Fibroblast of villous mesenchyme (primary cell): ENCODE measurements around the gene MAB21L2. TPM values are rescaled to one million over a fixed set of nuclear protein-coding genes. Genes with fewer than 3 reads are reported as not detected.
A peak's percentile ranks its signal among the peaks of the same experiment; 100 is the strongest.

Experiments used
- DNase-seq: peaks from one replicate; pipeline ENCODE4 v3.0.0-alpha.2; 2010; ENCODE audit warnings: low read depth
- H3K4me3 ChIP-seq: 2 replicates; pipeline ENCODE4 v1.5.1; 2011; ENCODE audit warnings: low read depth, mild to moderate bottlenecking, low read length
- CTCF ChIP-seq: IDR thresholded peaks from 2 replicates; pipeline ENCODE4 v1.5.1; 2012; ENCODE audit warnings: low read depth, mild to moderate bottlenecking, low read length; ENCODE audit not compliant: insufficient read depth
- total RNA-seq: library from RNA; depleted of rRNA; stranded (reverse); fragments of >200 nt; gene quantifications from 2 replicates; pipeline ENCODE4 v1.2.3, GENCODE V29; 2012

MAB21L2 gene
- total RNA-seq, 1 donor: under 0.01 TPM

DNA sequence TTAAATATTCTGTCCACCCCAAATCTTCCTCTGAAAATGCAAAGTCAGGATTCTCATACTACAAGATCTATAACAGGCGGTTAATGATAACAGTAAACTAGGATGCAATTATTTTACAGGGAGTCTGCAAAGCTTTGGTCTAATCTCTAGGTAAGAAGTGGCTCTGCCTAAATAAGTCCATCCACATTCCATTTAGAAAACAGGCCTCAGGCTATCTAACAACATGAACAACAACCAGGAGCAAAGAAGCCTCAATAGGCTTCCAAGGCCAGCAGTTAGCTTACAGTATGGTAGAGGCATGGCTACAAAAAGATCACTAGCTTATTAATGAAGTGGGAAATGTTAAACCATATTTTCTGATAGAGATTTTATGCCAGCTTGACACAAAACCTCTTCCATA, 6.4 kb downstream of the MAB21L2 start:
- no peak for TF ChIP-seq CTCF

GRCh38 chr4:150589157-150589556, 7.2 kb downstream of the MAB21L2 start:
- no peak for TF ChIP-seq CTCF
- H3K4me3 ChIP-seq: no peak overlapping the region
- DNase-seq: no peak

More for the DNA sequence above, 6.4 kb downstream of the MAB21L2 start:
- H3K4me3 ChIP-seq: no peak overlapping the region
- DNase-seq: no peak

DNA sequence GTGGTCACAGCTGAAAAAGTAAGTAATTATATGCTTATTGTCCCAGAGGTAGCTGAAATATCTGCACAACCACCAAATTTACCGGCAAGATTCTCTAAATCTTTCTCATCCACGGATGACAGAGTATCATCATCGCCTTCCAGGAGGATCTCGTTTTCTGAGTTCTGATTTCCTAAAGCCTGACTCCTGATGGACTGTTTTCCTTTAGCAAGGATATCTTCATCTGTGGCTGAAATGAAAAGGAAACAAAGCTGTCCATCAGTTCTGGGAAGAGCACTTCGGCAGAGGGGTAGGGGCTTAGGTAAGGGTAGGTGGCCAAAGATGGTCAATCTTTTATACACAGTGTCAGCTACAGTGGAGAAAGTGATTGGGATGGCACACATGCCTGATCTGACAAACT, 8.7 kb downstream of the MAB21L2 start:
- DNase-seq: no peak
- no peak overlapping the region for H3K4me3 ChIP-seq

GRCh38 chr4:150591406-150591805, 9.5 kb downstream of the MAB21L2 start:
- no peak for TF ChIP-seq CTCF
- no peak overlapping the region for H3K4me3 ChIP-seq

More for the DNA sequence above, 8.7 kb downstream of the MAB21L2 start:
- TF ChIP-seq CTCF: no peak

DNA sequence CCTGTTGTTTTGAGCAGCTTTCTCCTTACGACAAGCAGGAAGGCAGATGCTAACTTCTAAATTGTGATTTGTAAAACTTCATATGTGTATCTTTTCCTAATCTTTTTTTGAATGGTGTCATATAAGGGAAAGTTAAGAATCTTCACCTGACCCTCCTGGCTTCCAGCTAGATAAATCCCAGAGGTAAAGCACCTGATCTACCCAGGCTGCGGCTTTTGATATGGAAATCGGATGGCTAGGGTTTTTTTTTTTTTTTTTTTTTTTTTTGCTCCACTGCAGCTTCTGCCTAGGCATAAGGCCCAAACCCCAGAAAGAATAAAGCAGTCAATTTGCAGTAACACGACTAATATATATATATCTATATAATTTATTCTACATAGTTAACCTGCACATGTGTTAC, 10.0 kb downstream of the MAB21L2 start:
- no peak for DNase-seq
- no peak for TF ChIP-seq CTCF
- H3K4me3 ChIP-seq: no peak overlapping the region

More at GRCh38 chr4:150591406-150591805, 9.5 kb downstream of the MAB21L2 start:
- no peak for DNase-seq

DNA sequence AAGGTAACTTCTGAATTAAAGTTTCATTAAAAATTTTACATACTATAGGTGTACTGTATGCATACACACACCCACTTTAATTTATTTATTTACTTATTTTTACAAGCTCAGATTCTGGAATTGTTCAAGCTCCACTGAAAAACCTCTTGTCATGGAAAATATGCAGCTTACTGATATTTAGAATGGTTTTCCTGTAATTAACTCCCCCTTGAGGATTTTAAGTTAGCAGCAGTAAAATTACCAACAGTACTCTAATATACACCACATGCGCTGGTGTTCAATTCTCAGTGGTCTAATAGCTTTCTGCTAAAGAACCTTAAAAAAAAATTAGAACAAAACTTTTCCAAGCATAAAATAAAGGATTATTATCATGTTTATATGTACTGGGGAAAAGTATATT, 12.0 kb downstream of the MAB21L2 start:
- peak; percentile 31 for TF ChIP-seq CTCF
- H3K4me3 ChIP-seq: no peak overlapping the region
- no peak for DNase-seq

DNA sequence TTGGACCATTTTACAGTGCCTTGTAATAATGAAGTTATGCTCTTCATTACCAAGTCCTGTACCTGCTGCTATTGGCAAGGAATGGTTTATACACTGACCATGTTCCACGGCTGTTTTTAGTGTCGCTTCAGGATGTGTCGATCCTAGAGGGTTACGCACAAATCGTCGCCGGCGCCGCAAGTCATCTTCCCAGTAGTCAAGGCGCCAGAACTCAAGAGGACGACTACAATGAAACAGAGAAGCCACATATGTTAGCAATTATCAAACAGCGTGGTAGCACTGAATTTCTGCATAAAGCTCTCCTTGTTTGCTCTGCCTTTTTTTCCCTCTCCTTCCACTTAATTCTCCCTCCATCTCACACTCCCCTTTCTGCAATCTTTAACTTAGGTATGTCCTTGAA, 17.0 kb downstream of the MAB21L2 start:
- no peak for TF ChIP-seq CTCF
- DNase-seq: no peak
- no peak overlapping the region for H3K4me3 ChIP-seq
